A549 (cell line): Measurements from ENCODE around the gene LSM10. TPM values are rescaled to one million over a fixed set of nuclear protein-coding genes. Genes with fewer than 3 reads are reported as not detected.

ENCODE experiments used
- ATAC-seq, 2 experiments: fragments of 200-7000 bp in 1 of 2; fragments of >200 bp in 1 of 2; cut with Nextera tagmentation in 1 of 2; cut with Tn5 transposase in 1 of 2; 3 replicates each; pipeline versions ENCODE4 v1.8.0 to v1.9.1; 2018 to 2020; ENCODE audit warnings: mild to moderate bottlenecking in 1 of 2, moderate library complexity in 1 of 2
- CTCF ChIA-PET: fragments of 300-600 bp; sonication (Branson Sonifier 250); formaldehyde crosslinking; extraction: SDS; loops from one replicate; lab custom pipeline; 2021; ENCODE audit warnings: antibody characterized with exemption, inconsistent platforms; lab: Yijun Ruan, JAX
- POLR2A ChIA-PET: fragments of 350-600 bp; formaldehyde crosslinking; extraction: SDS; loops from one replicate; lab custom pipeline; 2021; ENCODE audit warnings: antibody characterized with exemption, inconsistent platforms; lab: Yijun Ruan, JAX
- DNase-seq, 2 experiments: peaks; one replicate each; pipeline versions ENCODE4 v3.0.0 to v3.0.0-alpha.2; 2011 to 2016; ENCODE audit warnings: low read depth in 1 of 2, low spot score in 1 of 2
- FAIRE-seq: peaks from 2 replicates; lab custom pipeline; 2011; peaks lifted over from hg19 to GRCh38; lab: Jason Lieb, UNC
- H3K27ac ChIP-seq, 2 experiments: fragments of >200 bp; sonication (Bioruptor Twin); formaldehyde crosslinking; 3 replicates each; pipeline ENCODE4 v1.5.1; 2016 to 2017
- H3K4me1 ChIP-seq: fragments of >200 bp; sonication (Bioruptor Twin); formaldehyde crosslinking; 3 replicates; pipeline ENCODE4 v1.6.1; 2016
- H3K4me2 ChIP-seq: fragments of >200 bp; sonication (Bioruptor Twin); formaldehyde crosslinking; 3 replicates; pipeline ENCODE4 v1.6.1; 2016
- H3K4me3 ChIP-seq: fragments of >200 bp; sonication (Bioruptor Twin); formaldehyde crosslinking; 3 replicates; pipeline ENCODE4 v1.5.1; 2016
- H3K9me3 ChIP-seq: fragments of >200 bp; sonication (Bioruptor Twin); formaldehyde crosslinking; 3 replicates; pipeline ENCODE4 v1.6.1; 2016
- BCL3 ChIP-seq: fragments of >200 bp; sonication (Bioruptor Twin); formaldehyde crosslinking; IDR thresholded peaks from 3 replicates; pipeline ENCODE4 v1.6.1; 2016
- CBX8 ChIP-seq: fragments of 200-600 bp; sonication (generic); IDR thresholded peaks from 2 replicates; pipeline ENCODE4 v1.6.1; 2016
- CEBPB ChIP-seq, 2 experiments: fragments of >200 bp in 1 of 2; sonication (Bioruptor Twin) in 1 of 2; formaldehyde crosslinking in 1 of 2; IDR thresholded peaks; 2 replicates each; pipeline ENCODE4 v1.6.1; 2012 to 2016
- CHD2 ChIP-seq: fragments of 150-350 bp; IDR thresholded peaks from 2 replicates; pipeline ENCODE4 v1.6.1; 2014; ENCODE audit warnings: low read length; ENCODE audit not compliant: partially characterized antibody
- EHF ChIP-seq: fragments of 250-450 bp; sonication (Bioruptor Pico); IDR thresholded peaks from 2 replicates; pipeline ENCODE4 v1.5.0; 2020; ENCODE audit warnings: mild to moderate bottlenecking
- EHMT2 ChIP-seq: fragments of 200-600 bp; sonication (generic); IDR thresholded peaks from 2 replicates; pipeline ENCODE4 v1.6.1; 2016; ENCODE audit warnings: antibody characterized with exemption, low read depth, mild to moderate bottlenecking, moderate library complexity
- ELK1 ChIP-seq: fragments of 150-350 bp; IDR thresholded peaks from 2 replicates; pipeline ENCODE4 v1.6.1; 2014; ENCODE audit warnings: low read depth, mild to moderate bottlenecking, low read length
- EP300 ChIP-seq, 2 experiments: fragments of >200 bp; sonication (Bioruptor Twin); formaldehyde crosslinking; IDR thresholded peaks; 2 replicates in 1 of 2; 3 replicates in 1 of 2; pipeline ENCODE4 v1.6.1; 2016 to 2017
- GATA3 ChIP-seq: IDR thresholded peaks from 2 replicates; pipeline ENCODE4 v1.6.1; 2012; ENCODE audit warnings: borderline replicate concordance
- HDAC2 ChIP-seq: fragments of 200-600 bp; sonication (generic); IDR thresholded peaks from 2 replicates; pipeline ENCODE4 v1.6.1; 2016
- HOXA7 ChIP-seq: fragments of 250-450 bp; sonication (Bioruptor Pico); IDR thresholded peaks from 2 replicates; pipeline ENCODE4 v1.5.0; 2020; ENCODE audit warnings: mild to moderate bottlenecking, moderate library complexity
- HOXB13 ChIP-seq: fragments of 250-450 bp; sonication (Bioruptor Pico); IDR thresholded peaks from 2 replicates; pipeline ENCODE4 v1.5.0; 2020; ENCODE audit warnings: low read depth, mild to moderate bottlenecking, moderate library complexity
- JUNB ChIP-seq: fragments of >200 bp; sonication (Bioruptor Twin); formaldehyde crosslinking; IDR thresholded peaks from 2 replicates; pipeline ENCODE4 v1.6.1; 2016
- KDM5A ChIP-seq: fragments of 200-600 bp; sonication (generic); IDR thresholded peaks from 2 replicates; pipeline ENCODE4 v1.6.1; 2016; ENCODE audit warnings: antibody characterized with exemption, mild to moderate bottlenecking
- PHF8 ChIP-seq: fragments of 200-600 bp; sonication (generic); IDR thresholded peaks from 2 replicates; pipeline ENCODE4 v1.6.1; 2016; ENCODE audit warnings: low read depth, mild to moderate bottlenecking, antibody characterized with exemption, moderate library complexity, borderline replicate concordance
- POLR2A ChIP-seq: IDR thresholded peaks from 2 replicates; pipeline ENCODE4 v1.6.1; 2012; ENCODE audit warnings: mild to moderate bottlenecking, low read length
- POLR2AphosphoS2 ChIP-seq: conservative IDR thresholded peaks from 2 replicates; pipeline ENCODE4 v1.6.1; 2012; ENCODE audit warnings: low read length, improper control_type of control experiment, inconsistent platforms
- RNF2 ChIP-seq: fragments of 200-600 bp; sonication (generic); IDR thresholded peaks from 2 replicates; pipeline ENCODE4 v1.6.1; 2016; ENCODE audit warnings: low read depth, mild to moderate bottlenecking, antibody characterized with exemption, moderate library complexity, borderline replicate concordance
- ZFP36 ChIP-seq: fragments of 450-650 bp; IDR thresholded peaks from 2 replicates; pipeline ENCODE4 v1.6.1; 2014; ENCODE audit warnings: borderline replicate concordance; ENCODE audit not compliant: partially characterized antibody
- ZNF302 ChIP-seq: fragments of 250-450 bp; sonication (Bioruptor Pico); IDR thresholded peaks from 2 replicates; pipeline ENCODE4 v1.9.0; 2021; ENCODE audit warnings: inconsistent platforms, mild to moderate bottlenecking, moderate library complexity
- ZSCAN20 ChIP-seq: fragments of 250-450 bp; sonication (Bioruptor Pico); IDR thresholded peaks from 2 replicates; pipeline ENCODE4 v1.8.0; 2022; ENCODE audit warnings: mild to moderate bottlenecking, moderate library complexity
- WGBS: methylation state at CpG from one replicate; pipeline ENCODE4 v1.1.6; 2017; ENCODE audit errors: missing lambda C conversion rate; 5-methylcytosine and 5-hydroxymethylcytosine counted together
- polyA plus RNA-seq, 4 experiments: library from polyadenylated mRNA; depleted of rRNA in 3 of 4; stranded (reverse); fragments of >200 nt; fragmentation: RNase III in 1 of 4; extraction: RNeasy Plus Mini Kit Qiagen cat#74134 plus additional on column Dnase treatment in 1 of 4; gene quantifications; 2 replicates in 3 of 4; 3 replicates in 1 of 4; pipeline ENCODE4 v1.2.3, GENCODE V29; 2011 to 2017
- TF ChIP-seq, protein P1 (sequence below): IDR thresholded peaks from 2 replicates; pipeline ENCODE4 v1.6.1; 2012

Gene LSM10
- polyA plus RNA-seq, 2 of the 4 experiments (the other 2 are of a cell fraction) = 40.7 to 44.3 TPM

- Histone ChIP-seq H3K4me3 (no peak overlapping the region), H3K4me1 (no peaks in the 10 kb centered on the region), H3K9me3 (no peaks in the 10 kb centered on the region), H3K4me2 (no peak overlapping the region), H3K27ac (no peak overlapping the region)
- no peak for DNase-seq
- TF ChIP-seq JUNB (no peak), POLR2A (no peak), PHF8 (no peak), ZNF302 (CRISPR knock-in tag) (no peak), CBX8 (no peak), BCL3 (no peak), ZSCAN20 (no peak), RNF2 (no peak), EHF (CRISPR knock-in tag) (no peak), CHD2 (no peak), HOXB13 (CRISPR knock-in tag) (no peak), EHMT2 (no peak), CEBPB (IDR thresholded peaks at IDR 0.05) (no peak), ZFP36 (no peak), HOXA7 (no peak)
- TF ChIP-seq, protein P1, sequence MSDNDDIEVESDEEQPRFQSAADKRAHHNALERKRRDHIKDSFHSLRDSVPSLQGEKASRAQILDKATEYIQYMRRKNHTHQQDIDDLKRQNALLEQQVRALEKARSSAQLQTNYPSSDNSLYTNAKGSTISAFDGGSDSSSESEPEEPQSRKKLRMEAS = no peak
- ATAC-seq = no peak
- 88% methylated on average over 3 of the region's 3 CpGs for WGBS
- FAIRE-seq = no peak
- ChIA-PET CTCF (interaction anchor here (0.7 to 1.1 kb wide), 3 partner anchors 10 to 98 kb away, joined by 3 to 8 read pairs (median 4); partner anchors contain the start of gene OSCP1), POLR2A (interaction anchor here (1.3 kb wide), 1 partner anchor 10 kb away, joined by 4 read pairs; the partner anchor contains the start of gene OSCP1)
These were observed 42.9 kb upstream of the LSM10 start for GRCh38 chr1:36440646-36441045.

- H3K4me1 ChIP-seq = no peaks in the 10 kb centered on the region
- no peaks in the 10 kb centered on the region for H3K9me3 ChIP-seq
- H3K4me2 ChIP-seq = no peak overlapping the region
- ATAC-seq (no peak), DNase-seq (no peak), FAIRE-seq (no peak)
- no peak for TF ChIP-seq KDM5A
- no peak for TF ChIP-seq EHMT2
- H3K27ac ChIP-seq = no peak overlapping the region
- ChIA-PET POLR2A (no interaction called here), CTCF (interaction anchor here (1.0 kb wide), 1 partner anchor 10 kb away, joined by 3 read pairs; the partner anchor contains the start of gene OSCP1)
- no peak overlapping the region for H3K4me3 ChIP-seq
- 83% methylated on average over 3 of the region's 3 CpGs for WGBS
These were observed 42.3 kb upstream of the LSM10 start for GRCh38 chr1:36440044-36440443.

GRCh38 chr1:36438715-36439114 is 41.0 kb upstream of the LSM10 start:
- no peak overlapping the region for H3K27ac ChIP-seq
- no peak for TF ChIP-seq POLR2AphosphoS2
- no peak for TF ChIP-seq ELK1
- TF ChIP-seq ZSCAN20 = no peak
- no peak for TF ChIP-seq CEBPB (IDR thresholded peaks at IDR 0.05)
- no peak for TF ChIP-seq KDM5A
- TF ChIP-seq HDAC2 = no peak
- no peak for TF ChIP-seq GATA3
- TF ChIP-seq EP300 (IDR thresholded peaks at IDR 0.05) = no peak
- no peak for TF ChIP-seq PHF8
- no peak for TF ChIP-seq HOXB13 (CRISPR knock-in tag)
- TF ChIP-seq ZFP36 = no peak
- no peak for TF ChIP-seq EHMT2
- FAIRE-seq (no peak), DNase-seq (no peak), ATAC-seq (no peak)
- H3K4me3 ChIP-seq = no peak overlapping the region
- H3K4me2 ChIP-seq = no peak overlapping the region
- H3K4me1 ChIP-seq = no peaks in the 10 kb centered on the region
- no peaks in the 10 kb centered on the region for H3K9me3 ChIP-seq
- POLR2A ChIA-PET = no interaction called here
- CTCF ChIA-PET = interaction anchor here (0.7 to 1.0 kb wide), 3 partner anchors 9 to 96 kb away, joined by 3 to 7 read pairs (median 4); no protein-coding TSS in a partner anchor
- 89% methylated on average over 4 of the region's 4 CpGs for WGBS
